T-helper 1 cell treated with Interleukin-12 subunit alpha and Interleukin-12 subunit beta and Interleukin-4 antibody, amounts not matched to agents 30 μg/mL and 1 μg/mL, for 36 hours (primary cell): ENCODE data around the gene OTUD7B.

ENCODE experiments used
- H3K27ac Mint-ChIP-seq: one replicate; pipeline ENCODE4 v1.8.0; 2021; ENCODE audit warnings: mild to moderate bottlenecking, mixed read lengths
- H3K27me3 Mint-ChIP-seq: one replicate; pipeline ENCODE4 v1.8.0; 2021; ENCODE audit warnings: low read depth, mixed read lengths
- H3K36me3 Mint-ChIP-seq: one replicate; pipeline ENCODE4 v1.8.0; 2021; ENCODE audit warnings: low read depth, mixed read lengths
- H3K4me1 Mint-ChIP-seq: one replicate; pipeline ENCODE4 v1.8.0; 2021; ENCODE audit warnings: low read depth, mixed read lengths
- H3K4me3 Mint-ChIP-seq: one replicate; pipeline ENCODE4 v1.8.0; 2021; ENCODE audit warnings: mild to moderate bottlenecking, moderate library complexity, mixed read lengths
- H3K9me3 Mint-ChIP-seq: one replicate; pipeline ENCODE4 v1.8.0; 2021; ENCODE audit warnings: mixed read lengths

The OTUD7B gene

GRCh38 chr1:149899460-149900284 lies 110.9 kb downstream of the OTUD7B start, which contains the start of gene BOLA1:
Gene BOLA1, plus strand, starts transcription at chr1:149899568. Its CDS starts 492 bp downstream, at chr1:149900060.
- no peaks in the 10 kb centered on the region for H3K9me3 Mint-ChIP-seq
- H3K4me1 Mint-ChIP-seq: peaks cover 17% of the 10 kb centered on the region
- H3K27me3 Mint-ChIP-seq: no peaks in the 10 kb centered on the region
- H3K27ac Mint-ChIP-seq: peak within 1 kb of the TSS; percentile 86
- peaks cover 10% of the 10 kb centered on the region for H3K36me3 Mint-ChIP-seq
- peak within 1 kb of the TSS; percentile 84 for H3K4me3 Mint-ChIP-seq

GRCh38 chr1:149896575-149896974 lies 114.0 kb downstream of the OTUD7B start:
- H3K4me1 Mint-ChIP-seq: peaks cover 14% of the 10 kb centered on the region
- H3K4me3 Mint-ChIP-seq: no peak overlapping the region
- H3K27ac Mint-ChIP-seq: no peak overlapping the region
- H3K9me3 Mint-ChIP-seq: no peaks in the 10 kb centered on the region
- H3K27me3 Mint-ChIP-seq: no peaks in the 10 kb centered on the region
- peaks cover 4% of the 10 kb centered on the region for H3K36me3 Mint-ChIP-seq

GRCh38 chr1:149888999-149889289 lies 121.6 kb downstream of the OTUD7B start:
- Mint-ChIP-seq H3K27ac (no peak overlapping the region), H3K27me3 (no peaks in the 10 kb centered on the region), H3K4me1 (peaks cover 4% of the 10 kb centered on the region), H3K4me3 (no peak overlapping the region), H3K9me3 (no peaks in the 10 kb centered on the region), H3K36me3 (peaks cover 2% of the 10 kb centered on the region)

- Mint-ChIP-seq H3K27me3 (no peaks in the 10 kb centered on the region), H3K36me3 (peaks cover 2% of the 10 kb centered on the region), H3K9me3 (no peaks in the 10 kb centered on the region), H3K27ac (no peak overlapping the region), H3K4me1 (peaks cover 7% of the 10 kb centered on the region), H3K4me3 (no peak overlapping the region)
Measured at GRCh38 chr1:149888247-149888998, 122.1 kb downstream of the OTUD7B start.
